Suppressor macrophage (primary cell): ENCODE measurements around the gene MCF2L.

ENCODE experiments used
- DNase-seq, 4 experiments: peaks; one replicate each; pipeline ENCODE4 v3.0.0-alpha.2; 2020 to 2022

The MCF2L gene

DNA sequence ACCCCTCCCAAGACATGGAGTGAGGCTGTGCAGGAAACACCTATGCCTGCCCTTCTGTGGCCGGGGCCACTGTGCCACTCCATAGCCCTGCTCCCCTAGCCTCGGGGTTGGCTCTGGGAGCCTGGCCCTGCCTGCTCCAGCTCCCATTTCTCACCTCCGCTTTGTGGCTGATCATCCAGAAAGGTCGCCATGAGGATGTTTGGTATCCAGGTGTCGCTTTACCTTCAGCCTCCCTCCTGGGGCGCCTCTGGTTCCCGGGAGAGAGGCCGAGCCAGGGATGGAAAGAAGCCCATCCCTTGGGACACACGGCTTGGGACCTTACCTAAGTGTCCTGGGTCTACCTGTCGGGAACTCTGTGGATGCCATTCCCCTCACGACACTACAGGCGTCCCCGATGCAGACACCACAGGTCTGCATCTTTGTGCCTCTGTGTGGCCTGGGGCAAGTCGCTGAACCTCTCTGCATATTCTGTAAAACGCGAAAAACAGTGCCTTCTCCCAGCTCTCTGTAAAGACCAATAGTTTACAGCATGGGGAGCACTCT, 3.4 kb upstream of the MCF2L start:
- DNase-seq, result no peak

DNA sequence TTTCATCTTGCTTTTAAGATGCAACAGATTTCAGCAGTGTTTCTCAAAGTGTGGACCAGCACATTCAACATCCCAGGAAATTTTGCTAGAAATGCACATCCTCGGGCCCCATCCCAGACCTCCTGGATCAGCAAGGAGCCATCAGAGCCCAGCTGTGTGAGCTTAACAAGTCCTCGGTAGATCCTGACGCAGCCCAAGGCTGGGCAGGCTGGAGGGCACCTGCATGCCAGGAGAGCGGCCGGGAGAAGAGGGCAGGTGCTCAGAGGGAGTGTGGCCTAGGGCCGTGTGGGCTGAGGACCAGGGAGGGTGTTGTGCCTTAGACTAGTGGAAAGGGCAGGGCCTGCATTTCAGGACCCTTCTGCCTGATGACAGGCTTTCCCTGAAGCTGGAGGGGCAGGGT, 2.2 kb upstream of the MCF2L start:
- DNase-seq, result no peak

DNA sequence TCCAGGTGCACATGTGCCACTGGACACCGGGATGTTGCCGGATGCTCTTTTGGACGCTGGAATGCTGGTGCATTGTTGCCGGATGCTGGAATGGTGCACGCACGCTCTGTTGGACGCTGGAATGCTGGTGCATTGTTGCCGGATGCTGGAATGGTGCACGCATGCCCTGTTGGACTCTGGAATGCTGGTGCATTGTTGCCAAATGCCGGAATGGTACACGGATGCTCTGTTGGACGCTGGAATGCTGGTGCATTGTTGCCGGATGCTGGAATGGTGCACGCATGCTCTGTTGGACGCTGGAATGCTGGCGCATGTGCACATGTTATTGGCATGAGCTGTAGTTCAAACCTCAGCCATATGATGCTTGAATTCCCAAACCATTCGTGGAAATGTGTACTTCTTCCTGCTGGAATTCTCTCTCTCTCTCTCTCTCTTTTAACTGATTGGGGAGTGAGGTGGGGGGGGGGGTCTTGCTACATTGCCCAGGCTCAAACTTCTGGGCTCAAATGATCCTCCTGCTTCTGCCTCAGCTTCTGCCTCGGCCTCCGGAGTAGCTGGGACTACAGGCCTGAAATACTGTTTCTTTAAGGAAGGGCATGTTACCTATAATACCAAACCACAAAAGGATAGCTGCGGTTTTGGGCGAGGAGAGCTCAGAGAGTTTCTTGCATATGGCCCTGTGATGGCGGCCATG, 1.2 kb upstream of the MCF2L start:
- no peak for DNase-seq

DNA sequence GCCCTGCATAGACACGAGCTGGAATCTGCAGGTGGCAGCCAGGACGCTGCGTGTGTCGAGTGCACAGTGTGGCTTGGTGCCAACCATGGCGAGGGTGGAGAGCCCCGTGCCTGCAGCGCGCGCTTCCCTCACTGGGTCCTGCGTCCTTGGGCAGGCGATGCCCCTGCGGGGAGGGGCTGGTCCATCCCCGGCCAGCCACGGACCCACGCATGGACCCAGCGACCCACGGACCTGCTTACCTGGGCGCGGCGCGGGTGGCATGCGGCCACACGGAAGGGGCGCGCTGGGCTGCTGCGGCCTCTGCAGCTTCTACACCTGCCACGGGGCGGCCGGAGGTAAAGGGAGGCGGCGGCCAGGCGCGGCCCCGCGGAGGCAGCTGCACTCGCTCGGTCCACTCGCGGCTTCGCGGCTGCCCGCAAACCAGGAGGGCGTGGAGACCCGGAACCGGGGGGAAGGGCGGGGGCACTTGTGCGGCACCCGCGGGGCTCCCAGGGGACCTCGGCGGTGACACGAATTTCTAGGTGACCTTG, 569 bp upstream of the MCF2L start:
- DNase-seq, result no peak

DNA sequence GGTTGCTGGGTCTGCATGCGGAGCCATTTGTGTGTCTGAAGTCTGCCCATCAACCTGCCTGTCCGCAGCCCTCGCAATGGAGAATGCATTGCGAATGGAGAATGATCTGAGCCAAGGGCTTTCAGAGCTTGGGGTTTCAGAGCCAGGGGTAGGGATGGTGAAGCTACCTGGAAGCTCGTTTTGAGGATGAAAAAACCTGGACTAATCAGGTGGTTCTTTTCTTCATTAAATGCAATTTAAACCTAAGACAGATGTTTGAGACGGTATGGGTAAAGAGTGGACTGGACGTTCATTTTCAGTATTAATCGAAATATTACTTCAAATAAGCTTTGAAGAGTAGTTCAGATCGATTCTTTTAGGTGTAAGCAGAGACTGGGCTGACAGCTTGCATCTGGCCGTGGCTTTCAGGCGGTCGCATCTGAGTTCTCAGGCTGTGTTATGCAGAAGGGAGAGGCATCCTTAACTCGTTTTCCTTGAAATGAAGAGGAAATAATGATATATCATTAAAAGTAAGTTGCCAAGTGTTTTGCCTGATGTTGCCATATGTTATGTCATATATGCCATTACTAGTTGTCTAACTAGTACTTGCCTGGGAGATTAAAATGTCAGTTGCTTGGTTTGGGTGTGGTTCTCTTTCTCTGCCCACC, 801 bp downstream of the MCF2L start:
- no peak for DNase-seq

DNA sequence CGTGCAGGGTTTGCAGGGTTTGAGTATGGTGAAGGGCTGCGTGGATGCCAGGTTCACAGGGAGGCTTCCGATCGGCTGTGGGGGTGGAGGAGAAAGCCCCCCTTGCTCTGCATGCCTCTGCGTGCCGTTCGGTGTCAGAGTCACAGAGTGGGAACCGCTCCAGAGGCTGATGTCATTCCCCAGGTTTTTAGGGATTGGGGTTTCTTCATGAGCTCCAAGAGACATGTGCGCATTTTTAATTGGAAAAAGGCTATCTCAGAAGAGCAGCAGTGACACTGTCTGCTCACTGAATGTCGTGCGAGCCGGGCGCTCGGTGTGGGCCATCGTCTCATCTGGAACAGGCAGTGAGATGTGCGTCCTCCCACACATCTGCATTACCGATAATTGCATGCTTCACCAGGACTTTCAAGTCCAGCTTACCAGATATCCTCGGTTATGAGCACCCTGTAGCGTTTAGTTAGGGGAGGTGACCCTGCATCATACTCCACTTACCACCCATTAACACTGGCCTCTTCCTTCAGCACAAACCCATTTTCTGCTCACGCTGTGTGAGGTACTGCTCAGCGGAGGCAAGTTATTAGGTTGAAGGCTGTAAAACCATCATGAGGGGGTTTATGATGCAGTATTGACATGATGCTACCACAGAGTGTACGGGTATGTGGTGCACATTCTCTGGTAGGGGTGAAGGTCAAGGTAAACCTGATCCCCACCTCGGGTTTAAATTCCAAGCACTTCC, 1.7 kb downstream of the MCF2L start:
- no peak for DNase-seq

DNA sequence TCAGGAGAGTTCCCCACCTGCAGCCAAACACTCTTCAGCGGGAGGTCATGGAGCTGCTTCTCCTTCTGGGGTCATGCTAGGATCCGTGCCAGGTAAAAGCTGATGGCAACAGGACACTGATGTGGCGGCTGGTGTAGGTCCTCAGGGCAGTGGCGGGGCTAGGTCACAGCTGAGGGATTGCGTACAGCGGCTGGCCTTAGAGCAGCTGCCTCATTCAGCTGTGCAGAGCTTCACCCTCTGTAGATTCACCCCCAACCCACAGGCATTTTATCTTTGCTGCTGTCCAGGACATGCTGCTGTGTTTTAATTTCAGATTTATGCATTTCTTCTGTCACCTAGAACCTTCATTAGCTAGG, 2.3 kb downstream of the MCF2L start:
- DNase-seq, result no peak

DNA sequence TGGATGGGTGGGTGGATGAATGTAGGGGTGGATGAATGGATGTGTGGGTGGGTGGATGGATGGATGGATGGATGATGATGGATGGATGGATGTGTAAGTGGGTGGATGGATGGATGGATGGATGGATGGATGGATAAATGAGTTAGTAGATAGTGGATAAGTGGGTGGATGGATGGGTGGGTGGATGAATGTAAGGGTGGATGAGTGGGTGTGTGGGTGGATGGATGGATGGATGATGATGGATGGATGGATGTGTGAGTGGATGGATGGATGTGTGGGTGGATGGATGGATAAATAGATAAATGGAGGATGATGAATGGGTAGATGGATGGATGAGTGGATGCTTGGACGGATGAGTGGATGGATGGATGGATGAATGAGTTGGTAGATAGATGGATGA, 3.2 kb downstream of the MCF2L start:
- no peak for DNase-seq

DNA sequence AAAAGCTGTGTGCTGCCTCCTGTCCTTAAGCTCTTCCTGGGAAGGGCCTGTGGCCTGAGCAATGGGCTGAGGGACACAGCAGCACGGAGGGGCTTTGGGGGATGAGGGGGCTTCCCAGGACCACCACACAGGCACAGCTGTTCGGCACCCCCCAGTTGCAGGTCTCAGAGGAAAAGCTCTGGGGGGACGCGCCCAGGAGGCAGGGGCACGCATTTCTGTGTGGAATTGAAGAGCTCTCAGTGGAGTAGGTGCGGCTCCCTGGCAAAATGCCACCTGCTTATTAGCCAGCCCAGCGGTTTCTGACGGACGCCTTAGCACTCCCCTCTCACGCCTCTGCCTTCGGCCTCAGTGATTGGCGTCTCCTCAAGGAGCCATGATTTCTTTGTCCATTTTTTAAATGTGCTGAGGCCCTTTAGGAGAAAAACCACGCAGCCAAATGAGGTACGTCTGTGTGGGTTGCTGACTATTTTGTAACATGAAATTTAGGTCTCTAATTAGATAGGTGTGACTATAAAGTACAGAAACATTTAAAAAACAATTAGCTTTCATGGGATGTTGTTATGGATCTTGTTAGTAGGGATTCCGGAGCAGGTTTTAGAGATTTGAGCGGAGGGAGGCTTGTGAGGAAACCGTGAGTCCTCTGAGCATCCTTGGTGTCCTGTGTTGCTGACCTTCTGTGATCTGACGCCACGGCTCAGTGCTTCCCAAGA, 4.0 kb downstream of the MCF2L start:
- DNase-seq, result no peak

DNA sequence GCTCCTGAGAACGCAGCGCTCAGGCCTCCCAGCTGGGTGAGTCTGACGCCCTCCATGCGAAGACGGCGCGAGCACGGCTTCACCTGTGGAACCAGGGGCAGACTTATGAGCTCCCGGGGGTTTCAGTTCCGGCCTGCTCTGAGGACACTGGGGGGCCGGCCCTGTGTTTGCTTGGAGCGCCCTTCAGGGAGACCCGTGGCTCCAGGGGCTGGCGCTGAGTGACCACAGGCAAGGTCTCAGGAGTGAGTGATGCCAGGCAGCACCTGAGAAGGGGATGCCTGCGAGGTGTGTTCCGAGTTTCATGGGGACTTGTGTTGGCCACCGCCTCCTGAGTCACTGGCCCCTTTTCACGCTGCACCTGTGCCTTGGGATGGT, 4.5 kb downstream of the MCF2L start:
- no peak for DNase-seq

DNA sequence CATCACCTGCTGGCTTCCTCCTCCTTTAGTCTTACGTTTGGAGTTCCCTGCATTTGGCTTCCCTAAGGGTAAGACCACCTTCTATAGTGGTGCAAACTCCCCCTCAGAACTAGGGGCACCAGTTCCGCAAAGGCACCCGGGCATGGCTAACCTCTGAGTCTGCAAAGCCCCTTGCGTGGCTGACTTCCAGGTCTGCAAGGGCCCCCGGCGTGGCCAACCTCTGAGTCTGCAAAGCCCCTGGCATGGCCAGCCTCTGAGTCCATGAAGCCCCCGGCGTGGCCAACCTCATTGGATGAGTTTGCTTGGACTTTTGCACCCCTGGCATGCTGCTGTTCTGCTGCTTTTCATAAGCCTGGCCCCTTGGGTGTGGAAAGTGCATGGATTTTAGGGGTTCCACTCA, 5.1 kb downstream of the MCF2L start:
- DNase-seq, result no peak

DNA sequence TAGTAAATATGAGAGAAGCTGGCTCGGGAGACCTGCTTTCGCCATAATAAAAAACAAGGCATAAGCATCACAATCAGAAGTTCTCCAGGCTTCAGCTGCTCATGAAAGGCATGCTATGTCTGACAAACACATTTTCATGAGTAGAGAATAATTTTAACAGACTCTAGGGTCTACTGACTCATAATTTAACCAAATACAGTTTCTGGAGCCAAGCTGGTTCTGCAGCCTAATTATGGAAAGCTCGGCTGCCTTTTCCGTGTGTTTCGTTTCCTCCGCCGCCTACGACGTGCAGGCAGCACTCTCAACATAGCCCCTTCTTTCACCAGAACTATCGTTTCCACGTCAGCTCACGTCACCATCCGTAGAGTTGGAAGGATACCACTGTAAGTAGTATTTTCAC, 5.7 kb downstream of the MCF2L start:
- DNase-seq, result no peak

DNA sequence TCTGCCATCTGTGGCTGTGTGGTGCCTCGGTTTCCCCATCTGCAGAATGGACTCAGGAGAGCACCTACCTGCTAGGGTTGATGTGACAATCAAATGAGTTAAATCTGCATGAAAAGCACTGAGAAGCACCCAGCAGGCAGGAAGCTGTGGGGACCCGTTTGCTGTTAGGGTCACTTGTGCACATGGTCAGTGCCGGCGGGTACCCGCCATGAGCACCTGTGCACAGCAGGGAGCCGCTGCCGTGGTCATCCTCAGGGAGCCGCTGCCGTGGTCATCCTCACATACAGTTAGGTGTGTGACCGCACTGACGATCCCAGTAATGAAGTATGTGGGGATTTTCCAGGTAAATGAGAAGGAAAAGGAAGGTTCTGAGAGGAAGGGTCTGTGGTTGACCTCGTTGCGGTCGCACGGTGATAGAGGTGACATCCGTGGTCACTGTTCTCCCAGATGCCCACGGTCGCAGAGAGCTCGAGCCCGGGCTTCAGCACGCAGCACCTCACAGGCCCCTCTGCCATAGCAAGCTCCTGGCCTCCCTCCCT, 6.5 kb downstream of the MCF2L start:
- no peak for DNase-seq

DNA sequence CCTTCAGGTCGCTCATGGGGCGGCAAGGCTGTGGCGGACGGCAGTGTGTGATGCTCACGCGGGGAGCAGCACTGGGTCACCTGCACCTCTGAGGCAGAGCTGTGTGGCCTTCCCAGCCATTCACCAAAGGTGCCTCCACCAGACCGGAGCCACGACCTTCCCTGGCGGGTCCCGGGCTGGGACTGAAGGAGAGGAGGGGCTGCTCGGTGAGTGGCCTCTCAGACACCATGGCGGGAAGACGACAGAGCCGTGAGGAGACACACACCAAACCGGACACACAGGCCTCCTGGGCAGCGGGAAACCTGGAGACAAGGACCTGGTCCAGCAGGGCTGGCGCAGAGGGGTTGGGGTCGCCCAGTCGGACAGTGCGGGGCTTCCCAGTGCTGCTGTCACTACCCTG, 7.5 kb downstream of the MCF2L start:
- no peak for DNase-seq

DNA sequence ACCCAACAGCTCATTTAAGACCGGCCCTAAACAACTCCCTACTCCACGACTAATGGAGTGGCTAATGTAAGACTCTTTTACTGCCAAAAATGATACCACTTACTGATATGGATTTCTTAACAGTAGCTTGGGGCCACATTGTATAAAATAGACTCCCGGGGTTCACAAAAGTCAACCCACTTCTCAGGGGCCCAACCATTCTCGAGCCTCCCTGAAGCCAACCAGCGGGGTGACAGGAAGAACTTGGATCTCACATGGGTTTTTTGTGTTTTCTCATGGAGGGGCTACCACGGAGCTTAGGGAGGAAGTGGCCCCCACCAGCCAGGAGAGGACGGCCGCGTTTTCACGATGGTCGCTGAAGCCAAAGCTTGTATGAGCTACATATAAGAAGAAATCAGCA, 8.1 kb downstream of the MCF2L start:
- DNase-seq, result no peak

DNA sequence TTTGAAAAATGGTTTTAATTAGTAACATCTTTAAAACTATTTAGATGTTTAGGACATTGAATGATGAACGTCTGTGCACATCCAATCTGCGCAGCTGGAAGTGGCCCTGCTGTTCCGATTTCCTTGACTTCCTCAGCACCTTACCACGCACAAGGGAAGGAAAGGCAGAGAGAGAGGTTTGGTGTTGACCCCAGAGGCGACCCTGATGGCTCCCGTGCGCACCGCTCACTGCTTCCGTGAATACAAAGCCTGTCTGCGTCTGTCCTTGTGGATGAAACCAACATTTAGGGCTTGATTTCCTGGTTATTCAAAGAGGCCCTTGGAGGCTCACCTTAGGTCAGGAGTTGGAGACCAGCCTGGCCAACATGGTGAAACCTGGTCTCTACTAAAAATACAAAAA, 8.5 kb downstream of the MCF2L start:
- no peak for DNase-seq

DNA sequence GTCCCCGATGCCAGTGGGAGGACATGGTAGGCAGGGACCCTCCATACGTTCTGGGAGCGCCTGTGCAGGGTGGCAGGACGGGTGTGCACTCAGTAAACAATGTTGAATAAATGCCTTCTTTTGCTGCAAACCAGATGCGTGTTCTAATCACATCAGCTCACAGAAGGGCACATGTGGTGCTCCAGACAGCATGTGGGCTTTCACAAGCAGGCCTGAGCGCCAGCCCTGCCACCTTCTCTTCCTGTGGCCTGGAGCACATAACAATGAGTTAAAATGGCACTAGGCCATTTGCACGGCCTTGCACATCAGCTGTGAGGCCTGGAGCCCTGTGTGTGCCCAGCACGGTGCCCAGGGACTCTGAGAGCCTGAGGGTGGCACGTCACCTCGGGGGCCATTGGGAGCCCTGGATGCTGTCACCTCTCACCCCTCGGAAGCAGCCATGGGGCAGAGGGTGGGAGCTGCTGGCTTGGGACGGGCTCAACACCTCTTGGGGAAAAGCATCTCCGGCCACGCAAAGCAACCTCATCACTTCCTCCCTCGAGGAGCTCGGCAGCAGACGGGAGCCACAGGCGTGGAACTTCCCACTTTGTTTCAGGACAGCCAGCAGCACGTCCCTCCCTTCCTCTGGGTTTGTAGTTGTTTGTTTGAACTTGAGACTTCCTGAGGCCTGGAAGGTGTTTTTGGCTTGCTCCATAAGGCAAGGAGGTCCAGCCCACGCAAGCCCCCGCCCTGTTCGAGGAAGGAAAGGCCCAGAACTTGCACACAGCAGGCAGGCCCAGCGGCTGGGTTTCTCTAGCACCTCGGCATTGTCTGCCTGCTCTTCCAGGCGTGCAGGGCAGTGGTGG, 9.8 kb downstream of the MCF2L start:
- DNase-seq, result peak; percentile 36 to 75 (median 62)

DNA sequence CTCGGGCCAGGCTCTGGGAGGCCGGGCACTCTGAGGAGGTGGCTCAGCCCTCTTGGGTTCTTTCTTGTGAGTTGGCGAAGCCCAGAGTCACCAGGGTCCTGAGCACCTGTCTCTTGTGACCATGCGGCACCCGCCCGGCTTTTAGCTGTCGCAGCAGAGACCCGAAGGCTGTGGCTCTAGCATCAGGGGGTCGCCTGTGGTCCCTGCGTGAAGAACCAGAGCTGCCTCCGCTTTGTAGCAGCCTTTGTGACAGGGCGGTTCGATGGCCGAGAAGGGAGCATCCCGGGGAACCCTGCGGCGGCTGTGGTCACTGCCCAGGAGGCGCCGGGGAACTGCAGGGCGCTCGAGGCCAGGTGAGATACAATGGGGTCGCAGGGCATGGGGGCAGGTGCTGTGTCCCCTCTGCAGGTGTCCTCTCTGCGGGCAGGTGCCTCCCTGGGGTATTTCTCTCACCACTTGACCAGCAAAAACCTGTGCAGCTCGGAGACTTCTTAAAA, 10.4 kb downstream of the MCF2L start:
- DNase-seq, result no peak

DNA sequence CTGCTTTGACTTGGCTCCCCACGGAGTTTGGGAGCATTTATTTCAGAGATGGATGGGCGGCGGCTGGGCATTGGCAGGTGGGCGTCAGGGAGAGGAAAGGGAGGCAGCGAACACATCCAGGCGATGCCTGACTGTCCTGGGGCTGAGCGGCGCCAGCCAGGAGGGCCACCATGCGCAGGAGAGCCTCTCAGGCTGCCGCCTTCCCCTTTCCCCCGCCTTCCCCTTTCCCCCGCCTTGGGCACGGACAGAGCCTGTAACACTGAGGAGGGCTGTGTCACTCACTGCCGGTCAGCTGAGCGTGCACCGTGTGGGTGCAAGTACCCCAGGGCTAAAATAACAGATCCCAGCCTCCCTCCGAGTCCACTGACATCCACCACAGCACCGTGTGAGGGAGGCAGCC, 11.4 kb downstream of the MCF2L start:
- peak; percentile 50 to 85 (median 74) for DNase-seq

DNA sequence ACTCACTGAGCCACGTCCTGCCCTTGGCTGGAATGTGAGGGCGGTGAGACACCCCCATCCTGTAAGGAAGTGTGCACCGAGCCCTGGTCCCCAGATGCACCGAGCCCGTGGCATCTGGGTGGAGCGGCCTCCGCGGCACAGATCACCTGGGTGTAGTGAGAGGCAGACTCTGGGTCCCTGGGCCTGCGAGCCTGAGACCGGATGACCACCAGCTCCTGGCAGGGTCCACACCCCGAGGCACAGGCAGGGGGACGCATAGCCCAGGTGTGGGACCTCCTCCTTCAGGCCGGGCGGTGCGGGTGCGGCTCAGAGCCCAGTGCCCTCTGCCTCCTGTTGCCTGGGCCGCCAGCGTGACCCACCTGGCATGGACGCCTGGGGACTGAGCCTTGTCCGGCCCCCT, 12.4 kb downstream of the MCF2L start:
- no peak for DNase-seq

DNA sequence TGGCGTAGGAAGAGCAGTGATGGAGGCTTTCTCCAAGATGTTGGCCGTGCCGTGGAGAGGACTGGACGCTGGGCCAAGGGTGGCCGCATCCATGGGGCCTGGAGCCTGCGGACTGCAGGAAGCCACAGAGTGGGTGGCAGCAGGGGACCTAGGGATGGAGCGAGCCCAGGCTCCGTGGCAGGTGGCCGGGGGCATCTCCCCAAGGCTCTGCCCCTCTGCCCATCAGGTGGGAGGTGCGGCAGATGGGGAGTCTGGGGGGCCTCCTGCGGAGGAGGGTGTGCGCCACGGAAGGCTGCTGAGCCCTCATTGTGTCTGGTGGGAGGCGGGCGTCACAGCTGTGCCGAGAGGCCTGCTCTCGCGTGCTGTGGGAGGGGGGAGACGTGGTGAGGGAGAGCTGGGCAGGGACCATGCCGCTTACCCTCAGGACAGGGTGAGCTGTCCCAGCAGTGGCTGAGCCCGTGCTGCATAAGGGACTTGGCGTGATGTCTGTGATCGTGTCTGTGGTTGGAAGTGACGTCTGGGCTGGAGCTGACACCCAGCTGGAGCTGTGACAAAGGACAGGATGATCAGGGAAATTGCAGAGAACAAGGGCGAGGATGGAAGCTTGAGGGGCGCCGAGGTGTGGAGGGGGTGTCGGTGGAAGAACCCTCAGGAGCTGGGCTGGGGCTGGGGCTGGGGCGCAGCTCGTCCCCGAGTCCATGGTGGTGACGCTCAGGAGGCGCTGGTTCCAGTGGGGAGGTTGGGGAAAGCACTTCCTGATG, 13.4 kb downstream of the MCF2L start:
- DNase-seq, result no peak
